HepG2 (cell line): ENCODE data around the gene POLR2H. TPM values are rescaled to one million over a fixed set of nuclear protein-coding genes. Genes with fewer than 3 reads are reported as not detected.

Experiments
- ATAC-seq: fragments of 200-7000 bp; cut with Tn5 transposase; 3 replicates; pipeline ENCODE4 v1.9.1; 2020; ENCODE audit warnings: mild to moderate bottlenecking, moderate library complexity
- BruUV-seq: library from RNA; stranded (reverse); fragments of 400-500 nt; replicated peaks from 2 replicates; lab custom pipeline; 2021; lab: Mats Ljungman, UMichigan
- CTCF ChIA-PET: fragments of 300-600 bp; formaldehyde crosslinking; extraction: SDS; loops from one replicate; lab custom pipeline; 2021; ENCODE audit warnings: low total read pairs, inconsistent platforms, low intra/inter-chr PET ratio; lab: Yijun Ruan, JAX
- POLR2A ChIA-PET: fragments of 350-600 bp; sonication (Branson Sonifier 250); formaldehyde crosslinking; loops from one replicate; lab custom pipeline; 2020; ENCODE audit warnings: antibody characterized with exemption, inconsistent platforms; lab: Yijun Ruan, JAX
- DNase-seq: peaks from one replicate; pipeline ENCODE4 v3.0.0-alpha.2; 2015; ENCODE audit warnings: low spot score
- FAIRE-seq: peaks from 3 replicates; lab custom pipeline; 2011; peaks lifted over from hg19 to GRCh38; lab: Jason Lieb, UNC
- H2AFZ ChIP-seq: one replicate; pipeline ENCODE4 v1.6.1; 2011; ENCODE audit warnings: low read length, inconsistent platforms
- H3K27ac ChIP-seq: fragments of 300-600 bp; 3 replicates; pipeline ENCODE4 v1.8.0; 2011; ENCODE audit warnings: mixed run types, mild to moderate bottlenecking, mixed read lengths, low read length, inconsistent platforms; ENCODE audit not compliant: insufficient read depth; ENCODE audit errors: extremely low read length
- H3K27me3 ChIP-seq, 2 experiments: fragments of 200-600 bp in 1 of 2; 2 replicates in 1 of 2; 3 replicates in 1 of 2; pipeline versions ENCODE4 v1.6.0 to v1.8.0; 2011; ENCODE audit warnings: low read length in 2 of 2, mild to moderate bottlenecking in 2 of 2, moderate library complexity in 2 of 2, inconsistent platforms in 1 of 2; ENCODE audit not compliant: insufficient read depth in 2 of 2, control insufficient read depth in 1 of 2
- H3K36me3 ChIP-seq, 2 experiments: fragments of 200-600 bp in 1 of 2; replicated peaks in 1 of 2; 2 replicates in 1 of 2; 3 replicates in 1 of 2; pipeline versions ENCODE4 v1.5.1 to v1.8.0; 2011; ENCODE audit warnings: low read length in 2 of 2, inconsistent platforms in 1 of 2; ENCODE audit not compliant: insufficient read depth in 2 of 2, control insufficient read depth in 1 of 2
- H3K4me1 ChIP-seq: 2 replicates; pipeline ENCODE4 v1.5.1; 2012; ENCODE audit warnings: low read length, inconsistent platforms; ENCODE audit not compliant: insufficient read depth
- H3K4me2 ChIP-seq: 2 replicates; pipeline ENCODE4 v1.6.0; 2011; ENCODE audit warnings: low read depth, low read length, inconsistent platforms
- H3K4me3 ChIP-seq, 3 experiments: fragments of 200-600 bp in 1 of 3; sonication (generic), shearing (Covaris generic) in 1 of 3; replicated peaks in 1 of 3; 2 replicates each; pipeline ENCODE4 v1.5.1; 2011 to 2016; ENCODE audit warnings: low read length in 3 of 3, inconsistent platforms in 2 of 3, low read depth in 2 of 3, mild to moderate bottlenecking in 2 of 3, control low read depth in 1 of 3, mixed read lengths in 1 of 3; ENCODE audit not compliant: insufficient read depth in 1 of 3
- H3K79me2 ChIP-seq: one replicate; pipeline ENCODE4 v1.6.1; 2011; ENCODE audit warnings: low read length, inconsistent platforms; ENCODE audit not compliant: insufficient read depth
- H3K9ac ChIP-seq: 2 replicates; pipeline ENCODE4 v1.6.0; 2011; ENCODE audit warnings: mild to moderate bottlenecking, low read depth, low read length, inconsistent platforms; ENCODE audit not compliant: insufficient read depth
- H3K9me3 ChIP-seq: 2 replicates; pipeline ENCODE4 v1.5.1; 2012; ENCODE audit warnings: mild to moderate bottlenecking, low read length
- H4K20me1 ChIP-seq: 2 replicates; pipeline ENCODE4 v1.6.0; 2011; ENCODE audit warnings: inconsistent platforms, mild to moderate bottlenecking, low read length, moderate library complexity; ENCODE audit not compliant: insufficient read depth
- POLR2A ChIP-seq, 2 experiments: IDR thresholded peaks; 2 replicates each; pipeline ENCODE4 v1.6.1; 2011; ENCODE audit warnings: low read depth in 2 of 2, low read length in 2 of 2, mild to moderate bottlenecking in 1 of 2, moderate library complexity in 1 of 2; ENCODE audit not compliant: insufficient read depth in 1 of 2
- POLR2G ChIP-seq: fragments of 200-400 bp; formaldehyde crosslinking; IDR thresholded peaks from 2 replicates; pipeline ENCODE4 v1.6.1; 2018; ENCODE audit warnings: mild to moderate bottlenecking, low read depth, low read length, moderate library complexity
- ZNF431 ChIP-seq: sonication (generic); formaldehyde crosslinking; IDR thresholded peaks from 2 replicates; pipeline ENCODE4 v1.9.0; 2022; ENCODE audit warnings: missing genetic modification reagents, low read depth, mild to moderate bottlenecking, borderline replicate concordance
- ZNF75D ChIP-seq: sonication (generic); formaldehyde crosslinking; IDR thresholded peaks from 2 replicates; pipeline ENCODE4 v1.8.1; 2023; ENCODE audit warnings: missing genetic modification reagents, mild to moderate bottlenecking, borderline replicate concordance
- WGBS: methylation state at CpG from one replicate; pipeline ENCODE4 v1.1.6; 2017; ENCODE audit warnings: low lambda C conversion rate; 5-methylcytosine and 5-hydroxymethylcytosine counted together
- in situ Hi-C: cut with HindIII; loops from 2 replicates; pipeline ENCODE4 v1.10.0; 2017; ENCODE audit warnings: low pct_unique_long_range_greater_than_20kb; ENCODE audit not compliant: extremely low pct_ligation_motif_present
- intact Hi-C: fragments of 100-400 bp; cut with micrococcal nuclease; formaldehyde crosslinking; loops from one replicate; pipeline ENCODE4 v1.10.0; 2022; ENCODE audit not compliant: unreplicated experiment
- polyA plus RNA-seq, 8 experiments: library from polyadenylated mRNA; depleted of rRNA in 3 of 8; stranded (reverse) in 7 of 8; unstranded in 1 of 8; fragments of >200 nt; fragmentation: Illumina TruSeq in 4 of 8; extraction: Trizol in 4 of 8; gene quantifications; 2 replicates each; pipeline versions ENCODE4 v1.2.1 to v1.2.3, GENCODE V29; 2011 to 2016; ENCODE audit warnings: low read depth in 4 of 8, missing spikeins in 1 of 8, mixed read lengths in 1 of 8; ENCODE audit not compliant: insufficient read depth in 1 of 8
- total RNA-seq, 5 experiments: library from RNA; depleted of rRNA; stranded (reverse); fragments of >200 nt; fragmentation: Illumina TruSeq; extraction: Trizol; gene quantifications; 2 replicates each; pipeline ENCODE4 v1.2.3, GENCODE V29; 2016; ENCODE audit warnings: low read depth in 1 of 5
- TF ChIP-seq, protein P1 (sequence below): sonication (generic); formaldehyde crosslinking; IDR thresholded peaks from 2 replicates; pipeline ENCODE4 v1.4.0; 2020; ENCODE audit warnings: mild to moderate bottlenecking, low read depth, missing genetic modification reagents
- TF ChIP-seq, protein P2 (sequence below): sonication (generic); formaldehyde crosslinking; IDR thresholded peaks from 2 replicates; pipeline ENCODE4 v1.5.1; 2020; ENCODE audit warnings: mild to moderate bottlenecking, missing genetic modification reagents, moderate library complexity

POLR2H gene
- total and polyA plus RNA-seq, 2 of the 13 experiments (the other 11 are each of a cell fraction or from before 2014, with no cell fraction given), result 118 to 194 TPM

DNA sequence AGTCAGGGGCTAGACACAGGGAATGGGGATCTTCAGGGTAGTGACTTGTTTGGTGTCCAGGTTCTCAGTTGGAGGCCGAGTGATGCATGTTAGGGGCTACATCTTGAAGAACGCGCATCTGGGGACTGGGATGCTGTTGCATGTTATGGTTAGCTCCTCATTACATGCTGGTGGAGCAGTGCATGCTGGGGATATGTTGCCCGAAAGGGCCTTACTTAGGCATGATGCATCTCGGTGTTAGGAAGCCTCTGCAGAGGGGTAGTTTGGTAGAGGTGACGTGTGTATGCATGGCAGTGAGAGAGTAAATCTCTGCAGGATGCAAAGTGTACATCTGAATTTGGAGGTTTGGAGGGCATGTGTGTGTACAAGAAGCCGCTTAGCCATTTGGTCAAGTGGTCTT is 44.7 kb upstream of the POLR2H start (continued):
- TF ChIP-seq, protein P1, sequence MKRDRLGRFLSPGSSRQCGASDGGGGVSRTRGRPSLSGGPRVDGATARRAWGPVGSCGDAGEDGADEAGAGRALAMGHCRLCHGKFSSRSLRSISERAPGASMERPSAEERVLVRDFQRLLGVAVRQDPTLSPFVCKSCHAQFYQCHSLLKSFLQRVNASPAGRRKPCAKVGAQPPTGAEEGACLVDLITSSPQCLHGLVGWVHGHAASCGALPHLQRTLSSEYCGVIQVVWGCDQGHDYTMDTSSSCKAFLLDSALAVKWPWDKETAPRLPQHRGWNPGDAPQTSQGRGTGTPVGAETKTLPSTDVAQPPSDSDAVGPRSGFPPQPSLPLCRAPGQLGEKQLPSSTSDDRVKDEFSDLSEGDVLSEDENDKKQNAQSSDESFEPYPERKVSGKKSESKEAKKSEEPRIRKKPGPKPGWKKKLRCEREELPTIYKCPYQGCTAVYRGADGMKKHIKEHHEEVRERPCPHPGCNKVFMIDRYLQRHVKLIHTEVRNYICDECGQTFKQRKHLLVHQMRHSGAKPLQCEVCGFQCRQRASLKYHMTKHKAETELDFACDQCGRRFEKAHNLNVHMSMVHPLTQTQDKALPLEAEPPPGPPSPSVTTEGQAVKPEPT (CRISPR knock-in tag), result no peak
- TF ChIP-seq ZNF75D (CRISPR knock-in tag) (no peak), POLR2A (IDR thresholded peaks at IDR 0.05; ENCODE audit: insufficient read depth in 1 of 2, low read depth in 2 of 2, low read length in 2 of 2) (peak in 1 of 2 experiments; percentile 21; a peak in 1 of 4 replicates)
- TF ChIP-seq, all 625 proteins: peak for 3

DNA sequence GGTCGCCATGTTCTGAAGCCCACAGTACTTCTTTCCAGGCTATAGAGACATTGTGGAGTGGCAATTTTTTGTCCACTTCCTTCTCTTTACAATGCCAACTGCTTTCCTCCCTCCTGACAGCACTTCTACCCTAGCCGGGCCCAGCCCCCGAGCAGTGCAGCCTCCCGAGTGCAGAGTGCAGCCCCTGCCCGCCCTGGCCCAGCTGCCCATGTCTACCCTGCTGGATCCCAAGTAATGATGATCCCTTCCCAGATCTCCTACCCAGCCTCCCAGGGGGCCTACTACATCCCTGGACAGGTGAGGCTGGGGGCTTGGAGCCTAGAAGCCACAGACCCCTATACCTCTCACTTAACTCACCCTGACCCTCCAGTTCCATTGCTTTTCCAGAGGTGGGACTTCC is 44.3 kb upstream of the POLR2H start:
- peaks cover 56% of the 10 kb centered on the region for H3K79me2 ChIP-seq
- in situ Hi-C loops (no loop called here), intact Hi-C loops (no loop called here)
- H3K9me3 ChIP-seq, result no peaks in the 10 kb centered on the region
- DNase-seq (no peak), ATAC-seq (no peak), FAIRE-seq (no peak)
- peak overlapping the region; percentile 94 for H3K4me2 ChIP-seq
- POLR2A ChIA-PET, result interaction anchor here (1.5 kb wide), 2 partner anchors 16 to 20 kb away, joined by 3 to 5 read pairs; partner anchors contain the start of gene FAM131A
- H3K9ac ChIP-seq, result no peak overlapping the region
- peak overlapping the region in 2 of 3 experiments; percentile 68 to 86; a peak in 3 of 6 replicates for H3K4me3 ChIP-seq
- TSS peak; percentile 41 for BruUV-seq
- H3K4me1 ChIP-seq, result peaks cover 44% of the 10 kb centered on the region
- no peak overlapping the region for H2AFZ ChIP-seq
- CTCF ChIA-PET, result no interaction called here
- no peak overlapping the region for H3K27ac ChIP-seq
- no peaks in the 10 kb centered on the region; a peak in 1 of 5 replicates for H3K27me3 ChIP-seq
- TF ChIP-seq ZNF431 (no peak), POLR2G (peak; percentile 17; the same call in 1 of the 2 replicates)
- TF ChIP-seq, protein P2, sequence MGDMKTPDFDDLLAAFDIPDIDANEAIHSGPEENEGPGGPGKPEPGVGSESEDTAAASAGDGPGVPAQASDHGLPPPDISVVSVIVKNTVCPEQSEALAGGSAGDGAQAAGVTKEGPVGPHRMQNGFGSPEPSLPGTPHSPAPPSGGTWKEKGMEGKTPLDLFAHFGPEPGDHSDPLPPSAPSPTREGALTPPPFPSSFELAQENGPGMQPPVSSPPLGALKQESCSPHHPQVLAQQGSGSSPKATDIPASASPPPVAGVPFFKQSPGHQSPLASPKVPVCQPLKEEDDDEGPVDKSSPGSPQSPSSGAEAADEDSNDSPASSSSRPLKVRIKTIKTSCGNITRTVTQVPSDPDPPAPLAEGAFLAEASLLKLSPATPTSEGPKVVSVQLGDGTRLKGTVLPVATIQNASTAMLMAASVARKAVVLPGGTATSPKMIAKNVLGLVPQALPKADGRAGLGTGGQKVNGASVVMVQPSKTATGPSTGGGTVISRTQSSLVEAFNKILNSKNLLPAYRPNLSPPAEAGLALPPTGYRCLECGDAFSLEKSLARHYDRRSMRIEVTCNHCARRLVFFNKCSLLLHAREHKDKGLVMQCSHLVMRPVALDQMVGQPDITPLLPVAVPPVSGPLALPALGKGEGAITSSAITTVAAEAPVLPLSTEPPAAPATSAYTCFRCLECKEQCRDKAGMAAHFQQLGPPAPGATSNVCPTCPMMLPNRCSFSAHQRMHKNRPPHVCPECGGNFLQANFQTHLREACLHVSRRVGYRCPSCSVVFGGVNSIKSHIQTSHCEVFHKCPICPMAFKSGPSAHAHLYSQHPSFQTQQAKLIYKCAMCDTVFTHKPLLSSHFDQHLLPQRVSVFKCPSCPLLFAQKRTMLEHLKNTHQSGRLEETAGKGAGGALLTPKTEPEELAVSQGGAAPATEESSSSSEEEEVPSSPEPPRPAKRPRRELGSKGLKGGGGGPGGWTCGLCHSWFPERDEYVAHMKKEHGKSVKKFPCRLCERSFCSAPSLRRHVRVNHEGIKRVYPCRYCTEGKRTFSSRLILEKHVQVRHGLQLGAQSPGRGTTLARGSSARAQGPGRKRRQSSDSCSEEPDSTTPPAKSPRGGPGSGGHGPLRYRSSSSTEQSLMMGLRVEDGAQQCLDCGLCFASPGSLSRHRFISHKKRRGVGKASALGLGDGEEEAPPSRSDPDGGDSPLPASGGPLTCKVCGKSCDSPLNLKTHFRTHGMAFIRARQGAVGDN (CRISPR knock-in tag), result peak; percentile 39
- TF ChIP-seq, all 625 proteins: peak for 2
- H3K36me3 ChIP-seq, result peaks cover 25 to 55% of the 10 kb centered on the region in 2 experiments
- 80% methylated on average over 2 of the region's 5 CpGs for WGBS
- H4K20me1 ChIP-seq, result peaks cover 38% of the 10 kb centered on the region
